Measurements from ENCODE around the gene ERICH2.

- no peak for TF ChIP-seq CTCF (IDR thresholded peaks at IDR 0.05)
- TF ChIP-seq POLR2A (IDR thresholded peaks at IDR 0.05), result no peak
These were observed 7.4 kb upstream of the ERICH2 start for GRCh38 chr2:170762760-170763159.

All from esophagus squamous epithelium (tissue), 4 donors.